ENCODE measurements around the gene RBBP5.

The RBBP5 gene

GRCh38 chr1:205152505-205152904 is 30.7 kb upstream of the RBBP5 start:
- Histone ChIP-seq H3K4me3 (ENCODE audit: low read length in 2 of 2) (no peak overlapping the region), H3K27ac (ENCODE audit: low read depth in 2 of 2, low read length in 2 of 2) (no peak overlapping the region), H3K27me3 (ENCODE audit: control insufficient read depth in 2 of 2, insufficient read depth in 2 of 2, low read length in 2 of 2) (no peaks in the 10 kb centered on the region), H3K9ac (ENCODE audit: low read depth in 1 of 2, low read length in 2 of 2) (no peak overlapping the region), H3K4me1 (ENCODE audit: control insufficient read depth in 2 of 2, insufficient read depth in 2 of 2, low read length in 2 of 2) (no peaks in the 10 kb centered on the region), H3K9me3 (ENCODE audit: control insufficient read depth in 2 of 2, low read length in 2 of 2) (peaks cover 0 to 3% of the 10 kb centered on the region in 2 donors), H3K36me3 (ENCODE audit: control insufficient read depth in 2 of 2, insufficient read depth in 2 of 2, low read length in 2 of 2) (peaks cover 19 to 38% of the 10 kb centered on the region in 2 donors)

GRCh38 chr1:205150651-205151428 is 29.1 kb upstream of the RBBP5 start:
- Histone ChIP-seq H3K27me3 (ENCODE audit: control insufficient read depth in 2 of 2, insufficient read depth in 2 of 2, low read length in 2 of 2) (no peaks in the 10 kb centered on the region), H3K27ac (ENCODE audit: low read depth in 2 of 2, low read length in 2 of 2) (no peak overlapping the region), H3K36me3 (ENCODE audit: control insufficient read depth in 2 of 2, insufficient read depth in 2 of 2, low read length in 2 of 2) (peaks cover 12 to 34% of the 10 kb centered on the region in 2 donors), H3K4me3 (ENCODE audit: low read length in 2 of 2) (no peak overlapping the region), H3K9ac (ENCODE audit: low read depth in 1 of 2, low read length in 2 of 2) (no peak overlapping the region), H3K9me3 (ENCODE audit: control insufficient read depth in 2 of 2, low read length in 2 of 2) (no peaks in the 10 kb centered on the region), H3K4me1 (ENCODE audit: control insufficient read depth in 2 of 2, insufficient read depth in 2 of 2, low read length in 2 of 2) (no peaks in the 10 kb centered on the region)

GRCh38 chr1:205147191-205147835 is 25.5 kb upstream of the RBBP5 start:
- Histone ChIP-seq H3K36me3 (ENCODE audit: control insufficient read depth in 2 of 2, insufficient read depth in 2 of 2, low read length in 2 of 2) (peaks cover 6 to 27% of the 10 kb centered on the region in 2 donors), H3K9ac (ENCODE audit: low read depth in 1 of 2, low read length in 2 of 2) (no peak overlapping the region)

GRCh38 chr1:205144751-205145150 is 23.0 kb upstream of the RBBP5 start:
- no peak overlapping the region for H3K9ac ChIP-seq (ENCODE audit: low read depth in 1 of 2, low read length in 2 of 2)
- H3K27ac ChIP-seq (ENCODE audit: low read depth in 2 of 2, low read length in 2 of 2), result no peak overlapping the region
- H3K4me3 ChIP-seq (ENCODE audit: low read length in 2 of 2), result no peak overlapping the region
- H3K27me3 ChIP-seq (ENCODE audit: control insufficient read depth in 2 of 2, insufficient read depth in 2 of 2, low read length in 2 of 2), result no peaks in the 10 kb centered on the region
- peaks cover 0 to 2% of the 10 kb centered on the region in 2 donors for H3K4me1 ChIP-seq (ENCODE audit: control insufficient read depth in 2 of 2, insufficient read depth in 2 of 2, low read length in 2 of 2)
- no peaks in the 10 kb centered on the region for H3K9me3 ChIP-seq (ENCODE audit: control insufficient read depth in 2 of 2, low read length in 2 of 2)
- H3K36me3 ChIP-seq (ENCODE audit: control insufficient read depth in 2 of 2, insufficient read depth in 2 of 2, low read length in 2 of 2), result peaks cover 6 to 23% of the 10 kb centered on the region in 2 donors

More at GRCh38 chr1:205147191-205147835, 25.5 kb upstream of the RBBP5 start:
- Histone ChIP-seq H3K9me3 (ENCODE audit: control insufficient read depth in 2 of 2, low read length in 2 of 2) (no peaks in the 10 kb centered on the region), H3K27me3 (ENCODE audit: control insufficient read depth in 2 of 2, insufficient read depth in 2 of 2, low read length in 2 of 2) (no peaks in the 10 kb centered on the region), H3K4me3 (ENCODE audit: low read length in 2 of 2) (no peak overlapping the region), H3K4me1 (ENCODE audit: control insufficient read depth in 2 of 2, insufficient read depth in 2 of 2, low read length in 2 of 2) (no peaks in the 10 kb centered on the region), H3K27ac (ENCODE audit: low read depth in 2 of 2, low read length in 2 of 2) (no peak overlapping the region)

GRCh38 chr1:205144046-205144720 is 22.4 kb upstream of the RBBP5 start:
- H3K36me3 ChIP-seq (ENCODE audit: control insufficient read depth in 2 of 2, insufficient read depth in 2 of 2, low read length in 2 of 2), result peaks cover 6 to 20% of the 10 kb centered on the region in 2 donors
- H3K4me3 ChIP-seq (ENCODE audit: low read length in 2 of 2), result no peak overlapping the region
- peaks cover 0 to 2% of the 10 kb centered on the region in 2 donors for H3K4me1 ChIP-seq (ENCODE audit: control insufficient read depth in 2 of 2, insufficient read depth in 2 of 2, low read length in 2 of 2)
- H3K27me3 ChIP-seq (ENCODE audit: control insufficient read depth in 2 of 2, insufficient read depth in 2 of 2, low read length in 2 of 2), result no peaks in the 10 kb centered on the region
- no peak overlapping the region for H3K27ac ChIP-seq (ENCODE audit: low read depth in 2 of 2, low read length in 2 of 2)
- H3K9ac ChIP-seq (ENCODE audit: low read depth in 1 of 2, low read length in 2 of 2), result no peak overlapping the region
- no peaks in the 10 kb centered on the region for H3K9me3 ChIP-seq (ENCODE audit: control insufficient read depth in 2 of 2, low read length in 2 of 2)

GRCh38 chr1:205142102-205142469 is 20.3 kb upstream of the RBBP5 start:
- Histone ChIP-seq H3K36me3 (ENCODE audit: control insufficient read depth in 2 of 2, insufficient read depth in 2 of 2, low read length in 2 of 2) (peaks cover 4 to 7% of the 10 kb centered on the region in 2 donors), H3K27me3 (ENCODE audit: control insufficient read depth in 2 of 2, insufficient read depth in 2 of 2, low read length in 2 of 2) (no peaks in the 10 kb centered on the region), H3K9me3 (ENCODE audit: control insufficient read depth in 2 of 2, low read length in 2 of 2) (no peaks in the 10 kb centered on the region), H3K4me1 (ENCODE audit: control insufficient read depth in 2 of 2, insufficient read depth in 2 of 2, low read length in 2 of 2) (peaks cover 0 to 2% of the 10 kb centered on the region in 2 donors), H3K27ac (ENCODE audit: low read depth in 2 of 2, low read length in 2 of 2) (no peak overlapping the region), H3K9ac (ENCODE audit: low read depth in 1 of 2, low read length in 2 of 2) (peak overlapping the region in 1 of 2 donors; percentile 6), H3K4me3 (ENCODE audit: low read length in 2 of 2) (peak overlapping the region in 1 of 2 donors; percentile 30)

GRCh38 chr1:205141236-205142101 is 19.7 kb upstream of the RBBP5 start:
- Histone ChIP-seq H3K36me3 (ENCODE audit: control insufficient read depth in 2 of 2, insufficient read depth in 2 of 2, low read length in 2 of 2) (peaks cover 0 to 3% of the 10 kb centered on the region in 2 donors), H3K9ac (ENCODE audit: low read depth in 1 of 2, low read length in 2 of 2) (peak overlapping the region in 1 of 2 donors; percentile 6), H3K4me3 (ENCODE audit: low read length in 2 of 2) (peak overlapping the region; percentile 30 to 51), H3K27ac (ENCODE audit: low read depth in 2 of 2, low read length in 2 of 2) (no peak overlapping the region), H3K9me3 (ENCODE audit: control insufficient read depth in 2 of 2, low read length in 2 of 2) (no peaks in the 10 kb centered on the region), H3K4me1 (ENCODE audit: control insufficient read depth in 2 of 2, insufficient read depth in 2 of 2, low read length in 2 of 2) (peaks cover 0 to 2% of the 10 kb centered on the region in 2 donors), H3K27me3 (ENCODE audit: control insufficient read depth in 2 of 2, insufficient read depth in 2 of 2, low read length in 2 of 2) (no peaks in the 10 kb centered on the region)

GRCh38 chr1:205140113-205140512 is 18.3 kb upstream of the RBBP5 start:
- Histone ChIP-seq H3K9me3 (ENCODE audit: control insufficient read depth in 2 of 2, low read length in 2 of 2) (no peaks in the 10 kb centered on the region), H3K4me1 (ENCODE audit: control insufficient read depth in 2 of 2, insufficient read depth in 2 of 2, low read length in 2 of 2) (peaks cover 0 to 2% of the 10 kb centered on the region in 2 donors), H3K36me3 (ENCODE audit: control insufficient read depth in 2 of 2, insufficient read depth in 2 of 2, low read length in 2 of 2) (no peaks in the 10 kb centered on the region), H3K4me3 (ENCODE audit: low read length in 2 of 2) (no peak overlapping the region), H3K9ac (ENCODE audit: low read depth in 1 of 2, low read length in 2 of 2) (no peak overlapping the region), H3K27me3 (ENCODE audit: control insufficient read depth in 2 of 2, insufficient read depth in 2 of 2, low read length in 2 of 2) (no peaks in the 10 kb centered on the region), H3K27ac (ENCODE audit: low read depth in 2 of 2, low read length in 2 of 2) (no peak overlapping the region)

- no peak overlapping the region for H3K9ac ChIP-seq (ENCODE audit: low read depth in 1 of 2, low read length in 2 of 2)
Observed at GRCh38 chr1:205137901-205138300, 16.1 kb upstream of the RBBP5 start.

More at GRCh38 chr1:205137901-205138300, 16.1 kb upstream of the RBBP5 start:
- Histone ChIP-seq H3K4me3 (ENCODE audit: low read length in 2 of 2) (no peak overlapping the region), H3K36me3 (ENCODE audit: control insufficient read depth in 2 of 2, insufficient read depth in 2 of 2, low read length in 2 of 2) (no peaks in the 10 kb centered on the region), H3K4me1 (ENCODE audit: control insufficient read depth in 2 of 2, insufficient read depth in 2 of 2, low read length in 2 of 2) (peaks cover 0 to 2% of the 10 kb centered on the region in 2 donors), H3K27me3 (ENCODE audit: control insufficient read depth in 2 of 2, insufficient read depth in 2 of 2, low read length in 2 of 2) (no peaks in the 10 kb centered on the region), H3K9me3 (ENCODE audit: control insufficient read depth in 2 of 2, low read length in 2 of 2) (no peaks in the 10 kb centered on the region), H3K27ac (ENCODE audit: low read depth in 2 of 2, low read length in 2 of 2) (no peak overlapping the region)

Measured in mucosa of rectum (tissue), 2 donors.